ENCODE data around the gene FXR2. TPM values are rescaled to one million over a fixed set of nuclear protein-coding genes. Genes with fewer than 3 reads are reported as not detected.
A peak's percentile ranks its signal among the peaks of the same experiment; 100 is the strongest.

Gene FXR2
- total RNA-seq, 1 donor from 2014 or later: 35.4 TPM

DNA sequence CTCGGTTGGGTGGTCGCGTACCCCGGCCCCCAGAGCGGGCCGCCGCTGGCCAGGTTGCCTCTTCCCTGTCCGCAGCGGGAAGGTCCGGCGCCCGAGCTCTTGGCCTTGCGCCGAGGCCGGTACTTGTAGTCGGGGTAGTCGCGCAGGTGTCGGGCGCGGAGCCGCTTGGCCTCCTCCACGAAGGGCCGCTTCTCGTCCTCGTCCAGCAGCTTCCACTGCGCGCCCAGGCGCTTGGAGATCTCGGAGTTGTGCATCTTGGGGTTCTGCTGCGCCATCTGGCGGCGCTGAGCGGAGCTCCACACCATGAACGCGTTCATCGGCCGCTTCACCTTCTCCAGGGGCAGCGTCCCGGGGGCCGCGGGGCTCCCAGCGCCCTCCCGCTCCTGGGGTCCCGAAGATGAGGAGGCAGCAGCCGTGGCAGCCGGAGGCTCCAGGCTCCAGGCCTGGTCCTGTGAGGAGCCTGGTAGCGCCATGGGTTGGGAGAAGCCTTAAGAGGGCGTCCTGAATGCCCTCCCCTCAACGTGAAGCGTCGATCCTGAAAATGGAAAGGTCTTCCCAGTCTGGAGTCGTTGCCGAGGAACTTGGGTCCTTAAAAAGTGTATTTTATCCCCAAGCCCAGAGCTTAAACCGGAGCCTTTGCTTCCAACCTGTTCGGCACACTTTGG is 25.4 kb downstream of the FXR2 start:
- DNase-seq (ENCODE audit: extremely low read depth, low read depth, low spot score): peak; percentile 55

DNA sequence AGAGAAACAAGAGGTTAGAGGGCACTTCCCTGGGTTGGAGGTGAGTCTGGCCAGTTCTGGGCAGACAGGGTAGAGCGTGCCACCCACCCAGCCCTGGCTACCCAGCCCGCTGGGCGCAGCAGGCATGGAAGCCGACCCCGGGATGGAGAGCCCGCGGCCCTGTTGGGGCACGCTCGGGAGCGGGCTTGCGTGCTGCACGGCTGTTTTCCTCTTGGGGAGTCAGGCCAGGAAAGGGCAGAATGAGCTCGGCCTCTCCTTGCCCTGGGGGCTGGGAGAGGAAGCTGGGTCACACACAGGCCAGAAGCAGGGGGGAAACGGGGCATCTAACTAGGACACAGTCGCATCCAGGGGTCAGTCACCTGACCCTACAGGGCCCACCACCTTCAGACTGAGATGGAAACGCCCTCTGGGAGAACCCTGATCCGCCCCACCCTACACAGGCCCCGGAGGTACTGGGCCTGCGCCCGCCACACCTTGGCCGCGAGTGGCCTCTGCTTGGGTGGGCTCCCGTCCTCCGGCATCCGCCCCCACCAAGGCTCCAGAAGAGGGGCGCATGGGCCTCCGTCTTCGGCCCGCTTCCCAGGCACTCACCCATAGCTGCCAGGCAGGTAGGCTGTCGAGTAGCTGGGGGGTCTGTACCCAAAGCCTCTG is 26.0 kb downstream of the FXR2 start:
- no peak for DNase-seq (ENCODE audit: extremely low read depth, low read depth, low spot score)

DNA sequence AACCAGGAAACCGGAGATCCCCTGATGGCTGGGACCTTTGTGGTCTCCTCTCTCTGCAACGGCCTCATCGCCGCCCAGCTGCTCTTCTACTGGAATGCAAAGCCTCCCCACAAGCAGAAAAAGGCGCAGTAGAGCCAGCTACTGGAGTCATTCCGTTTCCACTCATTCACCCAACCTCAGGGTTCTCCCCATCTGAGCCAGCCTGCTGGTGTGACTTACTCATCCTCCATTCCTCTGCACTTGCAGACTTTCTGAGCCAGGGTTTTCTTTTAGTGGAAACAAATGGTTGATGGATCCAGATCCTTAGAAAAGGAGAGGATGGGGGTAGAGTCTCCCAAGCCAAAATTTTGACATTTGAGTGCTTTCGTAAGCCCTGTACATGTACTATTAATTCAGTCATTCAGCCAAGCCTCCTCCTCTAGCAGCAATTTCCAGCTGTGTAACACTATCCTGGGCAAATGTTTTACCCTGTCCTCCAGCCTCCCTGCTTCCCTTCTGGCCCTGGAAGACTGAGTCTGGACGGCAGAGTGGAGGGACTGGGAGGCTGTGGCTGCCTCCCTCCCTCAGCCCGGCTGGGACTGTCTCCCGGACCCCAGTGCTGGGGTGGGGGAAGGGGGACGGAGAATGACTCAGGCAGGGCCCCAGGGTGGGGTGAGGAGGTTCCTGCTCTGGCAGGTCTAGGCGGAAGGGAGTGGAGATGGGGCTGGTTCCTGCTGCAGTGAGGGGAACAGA is 27.1 kb downstream of the FXR2 start:
- DNase-seq (ENCODE audit: extremely low read depth, low read depth, low spot score): no peak

DNA sequence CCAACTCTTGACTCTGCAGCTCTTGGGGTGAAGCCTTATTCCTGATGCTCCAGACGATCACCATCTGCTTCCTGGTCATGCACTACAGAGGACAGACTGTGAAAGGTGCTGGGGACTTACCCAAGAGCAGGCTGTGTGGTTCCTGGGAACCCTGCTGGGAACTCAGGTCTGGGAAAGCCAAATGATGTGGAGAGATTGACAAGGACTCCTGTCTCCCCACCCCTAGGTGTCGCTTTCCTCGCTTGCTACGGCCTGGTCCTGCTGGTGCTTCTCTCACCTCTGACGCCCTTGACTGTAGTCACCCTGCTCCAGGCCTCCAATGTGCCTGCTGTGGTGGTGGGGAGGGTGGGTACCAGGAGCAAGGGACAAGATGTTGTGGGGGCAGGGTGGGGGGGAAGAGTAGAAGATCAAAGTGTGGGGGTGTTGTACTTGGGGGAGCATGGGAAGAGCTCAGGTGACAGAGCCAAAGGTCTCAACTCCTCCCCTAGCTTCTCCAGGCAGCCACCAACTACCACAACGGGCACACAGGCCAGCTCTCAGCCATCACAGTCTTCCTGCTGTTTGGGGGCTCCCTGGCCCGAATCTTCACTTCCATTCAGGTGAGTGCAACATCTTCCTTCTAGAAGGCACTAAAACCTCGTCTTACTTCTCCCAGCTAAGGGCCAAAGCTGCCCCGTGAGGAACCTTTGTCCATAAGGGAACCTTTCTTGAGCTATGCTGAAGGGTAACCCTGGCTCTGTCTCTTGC is 27.9 kb downstream of the FXR2 start:
- DNase-seq (ENCODE audit: extremely low read depth, low read depth, low spot score): no peak

DNA sequence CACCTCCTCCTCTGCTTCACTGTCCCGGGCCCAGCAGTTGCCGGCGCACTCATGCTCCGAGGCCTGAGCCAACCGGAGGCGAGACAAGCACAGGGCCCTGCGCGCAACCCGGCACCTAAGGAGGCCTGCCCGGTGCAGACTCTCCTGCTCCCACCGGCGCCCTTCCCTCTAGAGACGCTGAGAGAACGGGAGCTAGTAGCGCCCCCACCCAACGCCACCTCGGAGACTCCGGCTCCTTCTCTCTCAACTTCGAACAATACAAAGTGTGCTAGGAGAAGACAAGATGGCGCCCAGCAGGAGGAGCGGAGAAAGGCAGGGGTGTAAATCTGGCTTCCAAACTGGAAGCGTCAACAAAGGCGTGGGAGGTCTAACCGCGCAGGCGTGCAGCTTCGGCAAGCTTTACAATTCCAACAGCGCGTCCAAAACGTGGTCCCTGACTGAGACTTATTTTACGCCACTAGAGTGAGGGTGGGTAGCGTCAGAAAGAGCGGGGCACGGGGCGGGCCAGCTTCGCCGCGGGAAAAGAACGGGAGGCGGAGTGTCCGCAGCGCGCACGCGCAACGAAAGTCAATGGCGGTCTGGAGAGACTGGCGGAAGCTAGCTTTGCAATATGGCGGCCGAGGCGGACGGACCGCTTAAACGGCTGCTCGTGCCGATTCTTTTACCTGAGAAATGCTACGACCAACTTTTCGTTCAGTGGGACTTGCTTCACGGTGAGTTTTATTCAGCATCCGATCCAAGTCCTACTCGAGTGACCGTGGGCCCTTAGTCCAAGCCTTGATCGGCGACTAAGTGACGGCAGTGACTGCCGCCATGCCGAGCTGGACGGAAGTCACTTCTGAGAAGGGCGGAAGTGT is 31.2 kb downstream of the FXR2 start, which contains the start of gene MPDU1:
Gene MPDU1, plus strand, starts transcription at position 600 of the 857 bp plus-strand sequence. Its CDS starts 11 bp downstream, at position 611.
- DNase-seq (ENCODE audit: extremely low read depth, low read depth, low spot score): peak; percentile 86

DNA sequence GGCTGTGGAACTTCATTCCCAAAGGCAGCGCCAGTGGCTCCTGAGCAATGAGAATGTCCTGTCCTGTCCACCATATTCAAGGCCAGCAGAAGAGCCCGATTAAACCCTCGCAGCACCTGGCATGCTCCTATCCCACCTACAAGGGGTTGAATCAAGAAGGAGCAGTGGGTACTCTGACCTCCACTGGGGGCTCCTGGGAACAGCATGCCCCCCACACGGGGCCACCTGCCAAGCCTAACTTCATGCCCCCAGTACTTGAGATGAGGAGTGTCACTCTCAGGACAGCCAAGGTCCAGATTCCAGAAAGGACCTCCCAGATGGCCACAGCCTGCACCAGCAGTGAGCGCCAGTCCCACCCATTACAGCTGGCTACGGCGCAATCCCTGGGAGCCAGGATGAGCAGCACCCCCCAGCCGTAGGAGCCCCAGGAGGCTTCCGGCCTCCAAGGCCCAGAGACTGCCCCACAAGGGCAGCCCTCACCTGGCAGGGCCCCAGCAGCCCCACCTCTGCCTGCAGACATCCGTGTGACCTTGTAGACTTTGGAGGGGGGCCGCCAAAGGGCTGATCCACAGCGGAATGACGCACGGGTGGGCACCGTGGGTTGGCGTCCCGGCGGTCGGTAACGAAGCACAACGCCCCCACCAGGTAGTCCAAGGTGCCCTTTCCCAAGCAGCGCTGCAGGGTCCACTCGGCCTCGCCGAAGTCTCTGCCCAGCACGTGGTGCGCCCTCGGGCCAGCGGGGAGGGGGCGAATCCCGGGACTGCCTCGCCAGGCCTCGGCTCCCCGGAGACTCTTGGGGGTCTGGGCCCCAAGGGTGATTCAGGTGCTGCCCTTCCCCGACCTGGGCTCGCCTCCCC is 32.1 kb downstream of the FXR2 start:
- DNase-seq (ENCODE audit: extremely low read depth, low read depth, low spot score): no peak

DNA sequence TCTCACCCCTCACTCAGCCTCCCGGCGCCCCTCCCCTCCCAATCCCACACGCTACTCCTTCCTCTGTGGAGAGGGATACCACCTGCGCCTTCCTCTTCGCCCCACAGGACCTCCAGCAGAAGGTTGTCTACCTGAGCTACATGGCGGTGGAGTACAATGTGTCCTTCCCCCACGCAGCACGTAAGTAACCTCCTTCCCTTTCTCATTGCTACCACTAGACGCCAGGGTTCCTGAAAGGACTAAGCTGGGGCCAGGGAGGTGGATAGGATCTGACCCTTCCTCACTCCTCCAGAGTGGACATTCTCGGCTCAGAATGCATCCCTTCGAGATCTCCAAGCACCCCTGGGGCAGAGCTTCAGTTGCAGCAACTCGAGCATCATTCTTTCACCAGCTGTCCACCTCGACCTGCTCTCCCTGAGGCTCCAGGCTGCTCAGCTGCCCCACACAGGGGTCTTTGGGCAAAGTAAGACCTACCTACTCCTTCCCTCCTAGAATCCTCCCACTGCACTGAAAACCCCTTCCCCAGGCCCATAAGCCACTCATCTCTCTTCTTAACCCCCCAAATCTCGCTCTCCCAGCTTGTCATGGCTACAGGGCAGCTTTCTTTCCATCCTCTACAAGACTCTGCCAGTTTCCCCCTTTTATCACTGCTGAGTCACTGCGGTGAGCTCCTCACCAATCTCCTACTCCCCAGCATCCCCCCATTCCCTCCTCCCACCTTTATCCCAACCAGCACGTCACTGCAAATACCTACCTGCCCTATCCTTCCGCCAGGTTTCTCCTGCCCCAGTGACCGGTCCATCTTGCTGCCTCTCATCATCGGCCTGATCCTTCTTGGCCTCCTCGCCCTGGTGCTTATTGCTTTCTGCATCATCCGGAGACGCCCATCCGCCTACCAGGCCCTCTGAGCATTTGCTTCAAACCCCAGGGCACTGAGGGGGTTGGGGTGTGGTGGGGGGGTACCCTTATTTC is 33.8 kb downstream of the FXR2 start:
- DNase-seq (ENCODE audit: extremely low read depth, low read depth, low spot score): no peak

DNA sequence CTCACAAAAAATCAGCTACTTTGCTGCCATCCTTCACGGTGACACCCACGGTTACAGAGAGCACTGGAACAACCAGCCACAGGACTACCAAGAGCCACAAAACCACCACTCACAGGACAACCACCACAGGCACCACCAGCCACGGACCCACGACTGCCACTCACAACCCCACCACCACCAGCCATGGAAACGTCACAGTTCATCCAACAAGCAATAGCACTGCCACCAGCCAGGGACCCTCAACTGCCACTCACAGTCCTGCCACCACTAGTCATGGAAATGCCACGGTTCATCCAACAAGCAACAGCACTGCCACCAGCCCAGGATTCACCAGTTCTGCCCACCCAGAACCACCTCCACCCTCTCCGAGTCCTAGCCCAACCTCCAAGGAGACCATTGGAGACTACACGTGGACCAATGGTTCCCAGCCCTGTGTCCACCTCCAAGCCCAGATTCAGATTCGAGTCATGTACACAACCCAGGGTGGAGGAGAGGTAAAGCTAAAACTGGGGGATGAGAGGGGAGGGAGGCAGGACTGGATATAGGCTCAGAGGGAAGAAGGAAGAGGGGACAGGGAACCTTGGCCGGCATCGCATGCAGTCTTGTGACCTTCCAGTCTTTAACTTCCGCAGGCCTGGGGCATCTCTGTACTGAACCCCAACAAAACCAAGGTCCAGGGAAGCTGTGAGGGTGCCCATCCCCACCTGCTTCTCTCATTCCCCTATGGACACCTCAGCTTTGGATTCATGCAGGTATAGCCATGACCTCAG is 34.7 kb downstream of the FXR2 start:
- no peak for DNase-seq (ENCODE audit: extremely low read depth, low read depth, low spot score)

DNA sequence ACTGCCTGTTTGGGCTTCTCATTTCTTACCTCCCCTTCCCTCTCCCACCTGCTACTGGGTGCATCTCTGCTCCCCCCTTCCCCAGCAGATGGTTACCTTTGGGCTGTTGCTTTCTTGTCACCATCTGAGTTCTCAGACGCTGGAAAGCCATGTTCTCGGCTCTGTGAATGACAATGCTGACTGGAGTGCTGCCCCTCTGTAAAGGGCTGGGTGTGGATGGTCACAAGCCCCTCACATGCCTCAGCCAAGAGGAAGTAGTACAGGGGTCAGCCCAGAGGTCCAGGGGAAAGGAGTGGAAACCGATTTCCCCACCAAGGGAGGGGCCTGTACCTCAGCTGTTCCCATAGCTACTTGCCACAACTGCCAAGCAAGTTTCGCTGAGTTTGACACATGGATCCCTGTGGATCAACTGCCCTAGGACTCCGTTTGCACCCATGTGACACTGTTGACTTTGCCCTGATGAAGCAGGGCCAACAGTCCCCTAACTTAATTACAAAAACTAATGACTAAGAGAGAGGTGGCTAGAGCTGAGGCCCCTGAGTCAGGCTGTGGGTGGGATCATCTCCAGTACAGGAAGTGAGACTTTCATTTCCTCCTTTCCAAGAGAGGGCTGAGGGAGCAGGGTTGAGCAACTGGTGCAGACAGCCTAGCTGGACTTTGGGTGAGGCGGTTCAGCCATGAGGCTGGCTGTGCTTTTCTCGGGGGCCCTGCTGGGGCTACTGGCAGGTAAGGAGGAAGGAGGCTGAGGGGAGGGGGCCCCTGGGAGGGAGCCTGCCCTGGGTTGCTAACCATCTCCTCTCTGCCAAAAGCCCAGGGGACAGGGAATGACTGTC is 35.5 kb downstream of the FXR2 start, which contains the start of gene CD68:
Gene CD68, plus strand, starts transcription at position 638 of the 833 bp plus-strand sequence. Its CDS starts 40 bp downstream, at position 678.
- DNase-seq (ENCODE audit: extremely low read depth, low read depth, low spot score): peak; percentile 71

DNA sequence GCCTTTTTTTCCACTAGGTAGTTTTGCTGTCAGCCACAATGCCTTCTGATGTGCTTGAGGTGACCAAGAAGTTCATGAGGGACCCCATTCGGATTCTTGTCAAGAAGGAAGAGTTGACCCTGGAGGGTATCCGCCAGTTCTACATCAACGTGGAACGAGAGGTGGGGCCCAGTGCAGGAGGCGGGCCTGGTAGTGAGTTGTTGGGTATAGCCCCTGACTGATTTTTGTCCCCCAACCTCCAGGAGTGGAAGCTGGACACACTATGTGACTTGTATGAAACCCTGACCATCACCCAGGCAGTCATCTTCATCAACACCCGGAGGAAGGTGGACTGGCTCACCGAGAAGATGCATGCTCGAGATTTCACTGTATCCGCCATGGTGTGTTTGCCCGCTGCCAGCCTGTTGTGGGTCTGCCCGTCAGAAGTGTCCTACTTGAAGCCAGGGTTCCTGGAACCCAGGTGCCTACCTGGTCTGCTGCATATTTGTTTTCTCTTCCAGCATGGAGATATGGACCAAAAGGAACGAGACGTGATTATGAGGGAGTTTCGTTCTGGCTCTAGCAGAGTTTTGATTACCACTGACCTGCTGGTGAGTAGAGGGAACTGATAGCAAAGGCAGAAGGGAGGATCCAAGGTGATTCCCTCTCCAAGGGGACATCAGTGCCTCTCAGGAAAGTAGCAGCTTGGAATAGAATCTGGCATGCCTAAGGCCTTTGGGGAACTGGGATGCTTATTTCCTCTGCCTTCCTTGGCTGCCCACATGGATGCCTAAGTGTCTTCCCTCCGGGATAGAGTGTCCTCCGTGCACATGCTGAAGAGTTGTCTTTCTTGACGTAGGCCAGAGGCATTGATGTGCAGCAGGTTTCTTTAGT is 37.1 kb downstream of the FXR2 start:
- DNase-seq (ENCODE audit: extremely low read depth, low read depth, low spot score): no peak

DNA sequence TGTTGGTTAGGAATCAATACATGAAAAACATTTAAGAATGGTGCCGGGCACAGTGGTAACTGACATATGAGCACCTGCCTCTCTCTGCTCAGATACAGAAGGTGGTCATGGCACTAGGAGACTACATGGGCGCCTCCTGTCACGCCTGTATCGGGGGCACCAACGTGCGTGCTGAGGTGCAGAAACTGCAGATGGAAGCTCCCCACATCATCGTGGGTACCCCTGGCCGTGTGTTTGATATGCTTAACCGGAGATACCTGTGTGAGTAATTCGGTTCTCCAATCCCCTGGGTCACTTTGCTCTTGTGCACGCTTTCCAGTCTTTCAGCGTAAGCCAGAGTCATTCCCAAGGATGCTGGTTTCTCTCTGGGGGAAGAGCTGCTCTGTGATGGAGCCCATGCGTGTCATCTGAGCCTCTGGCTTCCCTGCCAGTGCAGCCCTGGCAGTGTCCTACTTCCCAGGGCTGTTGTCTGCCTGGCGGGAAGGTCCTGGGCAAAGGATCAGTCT is 38.2 kb downstream of the FXR2 start:
- no peak for DNase-seq (ENCODE audit: extremely low read depth, low read depth, low spot score)

DNA sequence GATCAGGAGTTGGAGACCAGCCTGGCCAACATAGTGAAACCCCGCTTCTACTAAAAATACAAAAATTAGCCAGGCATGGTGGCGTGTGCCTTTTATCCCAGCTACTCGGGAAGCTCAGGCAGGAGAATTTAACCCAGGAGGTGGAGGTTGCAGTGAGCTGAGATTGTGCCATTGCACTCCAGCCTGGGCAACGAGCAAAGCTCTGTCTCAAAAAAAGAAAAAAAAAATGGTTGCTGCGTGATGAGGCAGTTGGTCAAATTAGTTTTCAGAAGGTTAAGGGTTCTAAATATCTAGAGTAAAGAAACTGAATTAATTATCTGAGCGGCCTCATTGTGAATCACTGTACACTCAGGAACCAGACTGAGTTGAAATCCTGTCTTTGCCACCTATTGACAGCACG is 38.7 kb downstream of the FXR2 start:
- no peak for DNase-seq (ENCODE audit: extremely low read depth, low read depth, low spot score)

DNA sequence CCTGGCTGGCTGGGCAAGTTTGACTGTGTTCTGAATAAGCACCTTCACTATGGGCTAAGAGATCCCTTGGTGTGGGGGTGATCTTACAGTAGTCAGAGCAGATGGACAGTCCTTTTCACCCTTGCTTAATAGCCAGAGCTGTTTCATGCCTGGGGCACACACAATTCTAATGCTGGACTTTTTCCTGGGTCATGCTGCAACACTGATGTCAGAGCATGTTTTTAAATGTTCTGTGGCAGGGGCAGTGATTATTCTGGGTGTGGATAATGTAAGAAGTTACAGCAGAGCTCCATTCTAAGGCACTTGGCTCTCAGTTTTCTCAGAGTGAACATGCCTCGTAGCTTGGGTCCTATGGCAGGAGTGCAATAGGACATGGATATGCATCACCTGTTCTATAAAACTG is 39.2 kb downstream of the FXR2 start:
- DNase-seq (ENCODE audit: extremely low read depth, low read depth, low spot score): no peak

DNA sequence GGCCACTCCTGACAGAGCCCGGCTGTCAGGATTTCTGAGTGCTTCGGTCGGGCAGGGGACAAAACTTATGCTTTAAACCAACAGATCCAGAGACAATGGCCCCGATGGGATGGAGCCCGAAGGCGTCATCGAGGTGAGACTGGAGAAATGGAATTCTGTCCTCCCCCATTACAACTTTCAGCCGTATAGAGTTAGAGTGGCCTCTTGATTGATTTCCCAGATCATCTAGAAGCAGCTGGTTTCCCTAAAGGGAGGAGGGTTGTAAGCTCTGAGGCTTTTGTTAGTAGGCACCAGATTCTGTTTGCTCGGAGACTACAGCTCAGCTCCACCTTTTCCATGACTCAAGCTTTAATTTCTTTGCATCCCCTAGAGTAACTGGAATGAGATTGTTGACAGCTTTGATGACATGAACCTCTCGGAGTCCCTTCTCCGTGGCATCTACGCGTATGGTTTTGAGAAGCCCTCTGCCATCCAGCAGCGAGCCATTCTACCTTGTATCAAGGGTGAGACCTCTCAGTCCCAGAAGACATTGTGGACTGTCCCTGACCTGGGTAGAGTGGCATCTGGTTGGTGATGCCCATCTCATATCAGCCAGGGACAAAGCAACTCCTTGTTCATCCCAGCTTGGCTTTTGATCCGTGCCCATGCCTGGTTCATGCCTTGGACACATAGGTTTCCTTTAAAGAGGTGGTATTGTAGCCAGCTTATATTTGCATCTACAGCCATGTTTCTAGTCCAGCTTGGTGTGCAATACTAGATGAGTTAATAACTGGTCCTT is 40.3 kb downstream of the FXR2 start:
- no peak for DNase-seq (ENCODE audit: extremely low read depth, low read depth, low spot score)
